Measurements from ENCODE around the gene TMPRSS13.
"Not testable (repeated sequence)": the region's sequence is repeated elsewhere in the genome, so short reads cannot be mapped to it uniquely, and the experiment has no call there.

TMPRSS13 gene

DNA sequence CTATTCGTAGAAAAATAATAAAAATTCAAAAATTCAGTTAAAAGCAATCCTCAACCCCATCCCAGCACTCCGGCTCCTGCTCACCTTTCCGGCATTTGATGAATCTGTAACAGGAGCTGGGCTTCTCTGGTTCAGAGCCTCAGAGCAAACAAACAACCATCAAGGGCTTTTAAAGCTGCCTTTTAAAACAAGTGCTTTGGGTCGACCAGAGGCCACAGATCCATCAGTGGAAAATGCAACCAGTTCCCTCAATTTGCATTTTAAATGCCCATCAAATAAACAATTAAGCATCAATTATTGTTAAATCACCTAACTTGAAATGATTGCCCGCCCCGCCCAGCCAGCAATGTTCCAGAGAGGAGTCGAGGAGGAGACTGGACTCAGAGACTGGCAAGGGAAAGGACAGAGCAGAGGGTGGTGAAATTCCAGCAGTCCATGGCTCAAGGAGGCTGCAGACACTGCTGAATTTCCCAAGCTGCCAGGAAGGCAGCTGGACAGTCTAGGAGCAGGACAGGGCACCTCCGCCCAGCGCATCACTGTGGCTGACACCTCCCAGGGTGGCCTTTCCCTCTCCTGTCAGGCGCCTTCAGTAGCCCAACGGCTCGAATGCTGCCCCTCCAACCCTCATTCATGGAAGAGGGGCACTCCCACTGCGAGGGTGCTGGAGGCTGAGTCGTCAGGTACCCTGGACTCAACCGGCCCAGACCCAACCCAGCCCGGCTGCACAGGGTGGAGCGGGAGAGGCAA, 60.2 kb downstream of the TMPRSS13 start:
- TF ChIP-seq CTCF (IDR thresholded peaks at IDR 0.05; ENCODE audit: control insufficient read depth, extremely low read depth, insufficient read depth): no peak
- no peak overlapping the region for H3K4me3 ChIP-seq (ENCODE audit: low read depth, low read length)
- no peak for DNase-seq (ENCODE audit: low read depth)

GRCh38 chr11:117868088-117868487, 61.1 kb downstream of the TMPRSS13 start:
- DNase-seq (ENCODE audit: low read depth): no peak
- no peak overlapping the region for H3K4me3 ChIP-seq (ENCODE audit: low read depth, low read length)
- TF ChIP-seq CTCF (IDR thresholded peaks at IDR 0.05; ENCODE audit: control insufficient read depth, extremely low read depth, insufficient read depth): no peak

- DNase-seq (ENCODE audit: low read depth): no peak
- no peak for TF ChIP-seq CTCF (IDR thresholded peaks at IDR 0.05; ENCODE audit: control insufficient read depth, extremely low read depth, insufficient read depth)
- no peak overlapping the region for H3K4me3 ChIP-seq (ENCODE audit: low read depth, low read length)
These were observed 62.7 kb downstream of the TMPRSS13 start for GRCh38 chr11:117866526-117866925.

DNA sequence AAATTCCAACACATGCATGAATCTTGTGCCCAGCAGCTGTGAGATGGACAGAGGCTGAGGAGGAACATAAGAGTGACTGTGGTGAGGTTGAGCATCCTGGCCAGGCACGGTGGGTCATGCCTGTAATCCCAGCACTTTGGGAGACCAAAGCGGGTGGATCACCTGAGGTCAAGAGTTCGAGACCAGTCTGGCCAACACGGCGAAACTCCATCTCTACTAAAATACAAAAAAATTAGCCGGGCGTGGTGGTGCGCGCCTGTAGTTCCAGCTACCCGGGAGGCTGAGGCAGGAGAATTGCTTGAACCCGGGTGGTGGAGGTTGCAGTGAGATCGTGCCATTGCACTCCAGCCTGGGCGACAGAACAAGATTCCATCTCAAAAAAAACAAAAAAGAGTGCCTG, 63.7 kb downstream of the TMPRSS13 start:
- not testable (repeated sequence) for DNase-seq (ENCODE audit: low read depth); H3K4me3 ChIP-seq (ENCODE audit: low read depth, low read length)

GRCh38 chr11:117863383-117863782, 65.8 kb downstream of the TMPRSS13 start:
- DNase-seq (ENCODE audit: low read depth): no peak
- H3K4me3 ChIP-seq (ENCODE audit: low read depth, low read length): no peak overlapping the region
- no peak for TF ChIP-seq CTCF (IDR thresholded peaks at IDR 0.05; ENCODE audit: control insufficient read depth, extremely low read depth, insufficient read depth)

DNA sequence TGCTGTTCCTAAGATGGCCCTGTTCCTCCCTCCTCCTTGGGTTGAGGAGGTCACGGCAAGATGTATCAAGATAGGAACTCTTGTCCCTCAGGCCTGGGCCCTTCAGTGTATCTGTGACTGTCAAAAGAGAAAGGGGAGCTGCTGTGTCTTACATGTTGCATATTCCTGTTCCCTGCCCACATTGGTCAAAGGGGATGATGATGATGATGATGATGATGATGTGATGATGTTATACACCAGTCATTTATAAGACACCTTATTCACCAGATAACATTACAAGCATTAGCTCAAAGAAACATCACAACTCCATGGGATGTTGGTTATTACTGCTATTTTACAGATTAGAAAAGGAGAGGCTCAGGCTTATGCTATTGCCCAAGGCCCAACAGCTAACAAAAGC, 66.4 kb downstream of the TMPRSS13 start:
- no peak overlapping the region for H3K4me3 ChIP-seq (ENCODE audit: low read depth, low read length)
- TF ChIP-seq CTCF (IDR thresholded peaks at IDR 0.05; ENCODE audit: control insufficient read depth, extremely low read depth, insufficient read depth): no peak
- DNase-seq (ENCODE audit: low read depth): no peak

DNA sequence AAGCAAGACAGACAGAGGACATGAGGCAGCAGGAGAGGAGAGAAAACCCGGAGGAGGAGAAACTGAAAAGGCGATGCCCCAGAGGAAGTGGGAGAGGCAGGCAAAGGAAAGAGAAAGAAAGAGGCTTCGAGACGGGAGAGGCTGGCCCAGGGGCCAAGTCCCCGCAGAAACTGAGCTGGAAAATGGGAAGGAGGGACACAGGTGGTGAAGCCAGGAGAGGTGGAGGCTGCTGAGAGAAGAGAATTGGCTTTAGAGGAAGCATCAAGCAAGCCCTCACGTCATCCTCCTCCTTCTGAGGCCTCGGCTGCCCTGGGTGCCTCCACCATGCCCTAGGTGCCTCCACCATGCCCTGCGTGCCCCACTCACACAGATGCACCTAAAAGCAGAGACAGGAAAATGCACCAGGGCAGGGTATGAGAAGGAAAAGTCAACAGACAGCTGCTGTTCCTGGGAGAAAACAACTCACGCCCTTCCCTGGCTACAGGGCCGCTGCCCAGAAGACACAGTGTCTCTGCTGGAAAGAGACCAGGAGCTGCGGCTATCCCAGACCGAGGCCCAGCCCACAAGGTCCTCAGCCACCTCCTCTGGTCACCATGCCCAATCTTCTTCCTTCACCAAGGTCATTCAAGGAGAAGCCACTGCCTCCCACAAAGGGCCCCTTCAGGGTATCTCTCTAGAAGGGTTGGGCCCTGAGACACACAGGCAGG, 67.0 kb downstream of the TMPRSS13 start:
- no peak for DNase-seq (ENCODE audit: low read depth)
- H3K4me3 ChIP-seq (ENCODE audit: low read depth, low read length): no peak overlapping the region
- TF ChIP-seq CTCF (IDR thresholded peaks at IDR 0.05; ENCODE audit: control insufficient read depth, extremely low read depth, insufficient read depth): no peak
